ENCODE data around the gene LDHD. TPM values are rescaled to one million over a fixed set of nuclear protein-coding genes. Genes with fewer than 3 reads are reported as not detected.
A peak's percentile ranks its signal among the peaks of the same experiment; 100 is the strongest.

Gene LDHD
- polyA plus RNA-seq, 2 of the 4 experiments (the other 2 are of a cell fraction) = 0.79 to 1.1 TPM

DNA sequence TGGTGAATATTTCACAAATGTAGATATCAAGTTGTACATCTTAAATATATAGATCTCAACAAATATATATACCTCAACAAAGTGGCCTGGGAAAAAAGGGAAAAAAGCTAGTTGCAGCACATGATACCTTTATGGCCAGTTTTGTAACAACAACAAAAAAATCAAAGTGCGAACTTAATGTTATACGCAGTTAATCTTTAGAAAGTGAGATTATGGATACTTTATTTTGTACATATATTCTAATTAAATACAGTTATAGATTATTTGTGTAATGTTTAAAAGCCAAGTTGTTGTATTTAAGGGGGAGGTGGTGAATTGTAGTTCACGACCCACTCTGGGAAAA is 31.4 kb upstream of the LDHD start:
- WGBS (ENCODE audit: missing lambda C conversion rate) = 51% methylated on average over 3 of the region's 3 CpGs
- FAIRE-seq (no peak), ATAC-seq (no peak), DNase-seq (ENCODE audit: low read depth in 1 of 2, low spot score in 1 of 2) (no peak)
- ChIA-PET CTCF (interaction anchor here (0.6 to 1.4 kb wide), 3 partner anchors 36 to 76 kb away, joined by 4 to 6 read pairs (median 4); no protein-coding TSS in a partner anchor), POLR2A (no interaction called here)
- no peak for TF ChIP-seq EHMT2 (IDR thresholded peaks at IDR 0.05; ENCODE audit: low read depth)
- no peak for TF ChIP-seq FOSB (CRISPR knock-in tag; IDR thresholded peaks at IDR 0.05)
- TF ChIP-seq, protein P1, sequence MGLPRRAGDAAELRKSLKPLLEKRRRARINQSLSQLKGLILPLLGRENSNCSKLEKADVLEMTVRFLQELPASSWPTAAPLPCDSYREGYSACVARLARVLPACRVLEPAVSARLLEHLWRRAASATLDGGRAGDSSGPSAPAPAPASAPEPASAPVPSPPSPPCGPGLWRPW (IDR thresholded peaks at IDR 0.05) = no peak
- TF ChIP-seq ZFP36 (IDR thresholded peaks at IDR 0.05; ENCODE audit: borderline replicate concordance, partially characterized antibody) = no peak
- no peak for TF ChIP-seq CHD2 (IDR thresholded peaks at IDR 0.05; ENCODE audit: low read length, partially characterized antibody)
- TF ChIP-seq HOXB13 (CRISPR knock-in tag; IDR thresholded peaks at IDR 0.05; ENCODE audit: low read depth) = no peak
- no peak for TF ChIP-seq HOXB5 (CRISPR knock-in tag; IDR thresholded peaks at IDR 0.05)
- peaks cover 28% of the 10 kb centered on the region; the same call in 2 of the 3 replicates for H3K9me3 ChIP-seq
- peak overlapping the region; percentile 82 for H3K4me2 ChIP-seq
- H3K4me3 ChIP-seq = peak overlapping the region; percentile 98
- no peaks in the 10 kb centered on the region for H3K4me1 ChIP-seq
- H3K27ac ChIP-seq = peak overlapping the region; percentile 94 to 100; a peak in 5 of 6 replicates

DNA sequence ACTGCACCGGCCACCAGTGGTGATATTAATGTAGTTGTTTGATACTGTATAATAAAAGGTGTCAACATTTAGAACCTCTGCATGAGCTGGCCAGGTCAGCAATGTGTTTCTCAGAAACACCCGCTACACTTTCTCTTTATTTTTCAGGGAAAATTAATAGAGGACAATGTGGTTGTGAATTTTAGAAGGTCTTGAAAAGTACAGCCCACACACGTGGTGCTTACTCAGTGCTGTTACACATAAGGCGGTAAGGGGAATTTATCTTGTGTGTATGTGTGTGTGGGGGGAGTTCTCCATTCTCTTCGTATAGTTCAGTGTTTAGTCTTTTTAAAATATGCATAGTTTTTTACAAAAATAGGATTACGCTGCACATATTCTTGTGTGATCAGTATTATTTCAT is 27.4 kb upstream of the LDHD start:
- ATAC-seq = no peak
- no peak for FAIRE-seq
- H3K4me1 ChIP-seq = no peaks in the 10 kb centered on the region
- H3K9me3 ChIP-seq = 0 out of 3 replicates have a peak, but pooled peaks cover 2% of the 10 kb centered on the region
- ChIA-PET POLR2A (no interaction called here), CTCF (interaction anchor here (1.2 to 2.1 kb wide), 2 partner anchors 33 to 374 kb away, joined by 3 to 9 read pairs; no protein-coding TSS in a partner anchor)
- no peak overlapping the region for H3K27ac ChIP-seq
- no peak for DNase-seq (ENCODE audit: low read depth in 1 of 2, low spot score in 1 of 2)
- no peak for TF ChIP-seq FOSL2 (IDR thresholded peaks at IDR 0.05)
- no peak for TF ChIP-seq FOSL2 (CRISPR knock-in tag; IDR thresholded peaks at IDR 0.05)
- no peak for TF ChIP-seq CHD2 (IDR thresholded peaks at IDR 0.05; ENCODE audit: low read length, partially characterized antibody)
- TF ChIP-seq MAZ (IDR thresholded peaks at IDR 0.05; ENCODE audit: borderline replicate concordance, low read depth, low read length) = no peak
- no peak for TF ChIP-seq TFCP2L1 (CRISPR knock-in tag; IDR thresholded peaks at IDR 0.05)
- TF ChIP-seq JUN (IDR thresholded peaks at IDR 0.05) = no peak
- TF ChIP-seq, protein P2, sequence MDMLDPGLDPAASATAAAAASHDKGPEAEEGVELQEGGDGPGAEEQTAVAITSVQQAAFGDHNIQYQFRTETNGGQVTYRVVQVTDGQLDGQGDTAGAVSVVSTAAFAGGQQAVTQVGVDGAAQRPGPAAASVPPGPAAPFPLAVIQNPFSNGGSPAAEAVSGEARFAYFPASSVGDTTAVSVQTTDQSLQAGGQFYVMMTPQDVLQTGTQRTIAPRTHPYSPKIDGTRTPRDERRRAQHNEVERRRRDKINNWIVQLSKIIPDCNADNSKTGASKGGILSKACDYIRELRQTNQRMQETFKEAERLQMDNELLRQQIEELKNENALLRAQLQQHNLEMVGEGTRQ (IDR thresholded peaks at IDR 0.05) = no peak
- no peak for TF ChIP-seq NFE2L2 (conservative IDR thresholded peaks at IDR 0.05; ENCODE audit: low read length)
- TF ChIP-seq FOXS1 (CRISPR knock-in tag; IDR thresholded peaks at IDR 0.05) = no peak
- TF ChIP-seq RCOR1 (IDR thresholded peaks at IDR 0.05; ENCODE audit: low read depth, low read length) = no peak
- no peak for TF ChIP-seq POLR2A (IDR thresholded peaks at IDR 0.05; ENCODE audit: low read length)
- no peak for TF ChIP-seq RNF2 (IDR thresholded peaks at IDR 0.05; ENCODE audit: borderline replicate concordance, low read depth)
- H3K4me2 ChIP-seq = no peak overlapping the region
- WGBS (ENCODE audit: missing lambda C conversion rate) = 70% methylated on average over 6 of the region's 6 CpGs
- H3K4me3 ChIP-seq = no peak overlapping the region

DNA sequence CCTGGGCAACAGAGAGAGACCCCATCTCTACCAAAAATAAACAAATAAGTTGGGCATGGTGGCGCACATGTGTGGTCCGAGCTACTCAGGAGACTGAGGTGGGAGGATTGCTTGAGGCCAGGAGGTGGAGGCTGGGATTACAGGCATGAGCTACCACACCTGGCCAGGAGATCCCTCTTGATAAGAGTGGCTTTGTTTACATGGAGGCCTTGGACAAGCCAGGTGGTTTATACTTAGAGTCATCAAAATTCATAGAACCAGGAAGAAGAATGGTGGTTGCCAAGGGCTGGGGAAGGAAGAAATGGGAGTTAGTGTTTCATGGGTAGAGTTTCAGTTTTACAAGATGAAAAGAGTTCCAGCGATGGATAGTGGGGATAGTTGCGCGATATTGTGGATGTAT is 22.9 kb upstream of the LDHD start:
- H3K9me3 ChIP-seq = 0 out of 3 replicates have a peak, but pooled peaks cover 2% of the 10 kb centered on the region
- TF ChIP-seq MYC (IDR thresholded peaks at IDR 0.05; ENCODE audit: borderline replicate concordance, low read length) = no peak
- TF ChIP-seq, protein P3, sequence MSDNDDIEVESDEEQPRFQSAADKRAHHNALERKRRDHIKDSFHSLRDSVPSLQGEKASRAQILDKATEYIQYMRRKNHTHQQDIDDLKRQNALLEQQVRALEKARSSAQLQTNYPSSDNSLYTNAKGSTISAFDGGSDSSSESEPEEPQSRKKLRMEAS (IDR thresholded peaks at IDR 0.05) = no peak
- no peak for TF ChIP-seq RARB (CRISPR knock-in tag; IDR thresholded peaks at IDR 0.05)
- TF ChIP-seq HEYL (CRISPR knock-in tag; IDR thresholded peaks at IDR 0.05) = no peak
- no peak for TF ChIP-seq ZFP36 (IDR thresholded peaks at IDR 0.05; ENCODE audit: borderline replicate concordance, partially characterized antibody)
- TF ChIP-seq EHMT2 (IDR thresholded peaks at IDR 0.05; ENCODE audit: low read depth) = no peak
- no peak for TF ChIP-seq NPAS2 (CRISPR knock-in tag; IDR thresholded peaks at IDR 0.05; ENCODE audit: borderline replicate concordance)
- TF ChIP-seq CHD2 (IDR thresholded peaks at IDR 0.05; ENCODE audit: low read length, partially characterized antibody) = no peak
- TF ChIP-seq RCOR1 (IDR thresholded peaks at IDR 0.05; ENCODE audit: low read depth, low read length) = no peak
- TF ChIP-seq EHF (CRISPR knock-in tag; IDR thresholded peaks at IDR 0.05) = no peak
- TF ChIP-seq, protein P4, sequence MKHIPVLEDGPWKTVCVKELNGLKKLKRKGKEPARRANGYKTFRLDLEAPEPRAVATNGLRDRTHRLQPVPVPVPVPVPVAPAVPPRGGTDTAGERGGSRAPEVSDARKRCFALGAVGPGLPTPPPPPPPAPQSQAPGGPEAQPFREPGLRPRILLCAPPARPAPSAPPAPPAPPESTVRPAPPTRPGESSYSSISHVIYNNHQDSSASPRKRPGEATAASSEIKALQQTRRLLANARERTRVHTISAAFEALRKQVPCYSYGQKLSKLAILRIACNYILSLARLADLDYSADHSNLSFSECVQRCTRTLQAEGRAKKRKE (CRISPR knock-in tag; IDR thresholded peaks at IDR 0.05; ENCODE audit: low read depth) = no peak
- TF ChIP-seq HOXA7 (CRISPR knock-in tag; IDR thresholded peaks at IDR 0.05) = no peak
- TF ChIP-seq RAD21 (conservative IDR thresholded peaks at IDR 0.05 in 1 of 2, IDR thresholded peaks at IDR 0.05 in 1 of 2) = no peak
- no peak for TF ChIP-seq NR3C1 (IDR thresholded peaks at IDR 0.05)
- ATAC-seq = no peak
- H3K27ac ChIP-seq = no peak overlapping the region
- no peak for DNase-seq (ENCODE audit: low read depth in 1 of 2, low spot score in 1 of 2)
- no peak overlapping the region for H3K4me3 ChIP-seq
- FAIRE-seq = no peak
- H3K4me2 ChIP-seq = no peak overlapping the region
- ChIA-PET POLR2A (no interaction called here), CTCF (interaction anchor here (1.2 kb wide), 2 partner anchors 28 to 141 kb away, joined by 3 to 6 read pairs; partner anchors contain the start of gene ZNRF1)
- H3K4me1 ChIP-seq = no peaks in the 10 kb centered on the region
- 97% methylated on average over 5 of the region's 5 CpGs for WGBS (ENCODE audit: missing lambda C conversion rate)
